ENCODE measurements around the gene MFN1. TPM values are rescaled to one million over a fixed set of nuclear protein-coding genes. Genes with fewer than 3 reads are reported as not detected.

MFN1 gene
- total and polyA plus RNA-seq, 3 experiments from 2014 or later = 12.1 to 36.8 (median 36.5) TPM

DNA sequence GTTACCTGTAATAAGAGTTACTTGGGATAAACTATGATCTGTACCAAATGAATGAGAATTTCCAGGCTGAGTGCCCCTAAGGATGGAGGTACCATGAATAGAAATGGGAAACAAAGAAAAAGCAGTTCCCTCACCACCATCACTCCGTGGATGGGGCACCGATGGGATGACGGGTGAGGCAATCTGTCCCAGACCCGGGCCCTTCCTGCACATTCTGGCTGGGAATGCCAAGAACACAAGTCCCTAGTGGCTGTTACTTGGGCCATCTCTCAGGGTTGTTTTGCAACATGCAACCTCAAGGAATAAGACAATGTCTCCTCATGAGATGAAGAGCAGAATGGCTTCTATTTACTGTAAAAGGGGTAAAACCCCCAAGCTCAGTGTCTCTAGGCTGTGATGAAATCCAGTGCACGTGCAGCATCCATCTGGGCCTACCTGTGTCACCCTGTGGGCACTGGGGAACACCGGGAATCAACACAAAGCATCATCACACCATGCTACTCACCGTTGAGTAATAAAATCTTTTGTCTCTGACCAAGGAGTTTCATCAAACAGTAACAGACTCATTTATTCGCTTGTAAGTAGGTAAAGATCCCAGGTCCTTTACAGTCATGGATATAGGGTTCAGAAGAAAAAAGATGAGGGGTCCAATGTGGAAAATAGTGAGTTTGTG is 81.5 kb downstream of the MFN1 start:
- H3K4me3 ChIP-seq (ENCODE audit: low read length) = no peak overlapping the region
- no peaks in the 10 kb centered on the region for H3K27me3 ChIP-seq (ENCODE audit: insufficient read depth, low read length, poor library complexity, severe bottlenecking)
- no peak for DNase-seq
- H3K27me3 Mint-ChIP-seq = peaks cover 3 to 9% of the 10 kb centered on the region in 2 donors
- H3K4me1 Mint-ChIP-seq = no peaks in the 10 kb centered on the region
- no peak overlapping the region for H3K4me3 Mint-ChIP-seq
- no peaks in the 10 kb centered on the region for H3K4me1 ChIP-seq (ENCODE audit: insufficient read depth, low read length)
- H3K36me3 ChIP-seq (ENCODE audit: insufficient read depth, low read length) = no peaks in the 10 kb centered on the region
- ChIA-PET CTCF (no interaction called here), POLR2A (no interaction called here)
- no peak overlapping the region for H3K27ac ChIP-seq (ENCODE audit: low read depth, low read length)
- H3K9me3 Mint-ChIP-seq = no peaks in the 10 kb centered on the region
- no peaks in the 10 kb centered on the region for H3K36me3 Mint-ChIP-seq
- H3K9me3 ChIP-seq (ENCODE audit: low read length) = no peaks in the 10 kb centered on the region
- no peak overlapping the region for H3K27ac Mint-ChIP-seq

DNA sequence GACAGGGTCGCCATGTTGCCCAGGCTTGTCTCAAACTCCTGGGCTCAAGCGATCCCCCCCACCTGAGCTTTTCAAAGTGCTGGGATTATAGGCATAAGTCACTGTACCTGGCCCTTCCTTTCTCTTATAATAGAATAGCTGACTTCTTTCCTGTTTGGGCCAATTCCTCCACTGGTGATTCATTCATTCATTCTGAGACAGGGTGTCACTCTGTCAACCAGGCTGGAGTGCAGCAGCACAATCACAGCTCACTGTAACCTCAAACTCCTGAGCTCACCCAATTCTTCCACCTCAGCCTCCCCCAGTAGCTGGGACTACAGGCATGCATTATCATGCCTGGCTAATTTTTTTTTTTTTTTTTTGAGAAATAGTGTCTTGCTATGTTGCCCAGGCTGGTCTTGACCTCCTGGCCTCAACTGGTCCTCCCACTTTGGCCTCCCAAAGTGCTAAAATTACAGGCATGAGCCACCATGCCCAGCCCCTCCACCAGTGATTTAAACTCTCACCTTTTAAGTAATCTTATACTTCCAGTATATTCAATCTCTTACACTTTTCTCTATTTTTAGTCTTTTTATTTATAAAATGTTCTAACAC is 82.9 kb downstream of the MFN1 start:
- DNase-seq = no peak
- Histone ChIP-seq H3K4me3 (ENCODE audit: low read length) (no peak overlapping the region), H3K9me3 (ENCODE audit: low read length) (no peaks in the 10 kb centered on the region), H3K4me1 (ENCODE audit: insufficient read depth, low read length) (no peaks in the 10 kb centered on the region), H3K27ac (ENCODE audit: low read depth, low read length) (no peak overlapping the region), H3K27me3 (ENCODE audit: insufficient read depth, low read length, poor library complexity, severe bottlenecking) (no peaks in the 10 kb centered on the region), H3K36me3 (ENCODE audit: insufficient read depth, low read length) (no peaks in the 10 kb centered on the region)
- Mint-ChIP-seq H3K27ac (no peak overlapping the region), H3K4me1 (no peaks in the 10 kb centered on the region), H3K36me3 (no peaks in the 10 kb centered on the region), H3K27me3 (peaks cover 3 to 4% of the 10 kb centered on the region in 2 donors), H3K9me3 (no peaks in the 10 kb centered on the region), H3K4me3 (no peak overlapping the region)
- POLR2A ChIA-PET = no interaction called here
- CTCF ChIA-PET = no interaction called here

DNA sequence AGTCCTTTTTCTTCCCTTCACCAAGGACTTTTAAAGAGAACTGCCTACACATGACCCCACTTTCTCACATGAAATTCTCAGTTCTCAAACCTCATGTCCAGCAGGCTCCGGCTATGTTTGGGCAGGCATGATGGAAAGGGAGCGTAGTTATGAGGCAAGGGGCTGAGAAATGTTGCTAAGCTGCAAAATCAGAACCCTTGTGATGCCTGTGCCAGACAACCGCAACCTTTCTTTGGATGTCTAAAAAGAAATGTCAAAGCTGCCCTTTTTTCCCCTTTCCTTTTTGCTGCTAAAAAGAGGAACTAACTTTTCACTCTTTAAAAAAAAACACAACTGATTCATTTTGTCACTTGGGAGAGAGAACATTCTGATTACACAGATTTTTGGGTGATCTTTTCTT is 84.5 kb downstream of the MFN1 start:
- no peaks in the 10 kb centered on the region for H3K27me3 ChIP-seq (ENCODE audit: insufficient read depth, low read length, poor library complexity, severe bottlenecking)
- no peak overlapping the region for H3K4me3 ChIP-seq (ENCODE audit: low read length)
- no peaks in the 10 kb centered on the region for H3K9me3 ChIP-seq (ENCODE audit: low read length)
- H3K4me1 ChIP-seq (ENCODE audit: insufficient read depth, low read length) = no peaks in the 10 kb centered on the region
- no peak overlapping the region for H3K27ac ChIP-seq (ENCODE audit: low read depth, low read length)
- ChIA-PET CTCF (no interaction called here), POLR2A (no interaction called here)
- Mint-ChIP-seq H3K27ac (no peak overlapping the region), H3K4me1 (no peaks in the 10 kb centered on the region), H3K27me3 (peaks cover 3 to 4% of the 10 kb centered on the region in 2 donors), H3K9me3 (no peaks in the 10 kb centered on the region), H3K4me3 (no peak overlapping the region), H3K36me3 (no peaks in the 10 kb centered on the region)
- H3K36me3 ChIP-seq (ENCODE audit: insufficient read depth, low read length) = no peaks in the 10 kb centered on the region
- no peak for DNase-seq

DNA sequence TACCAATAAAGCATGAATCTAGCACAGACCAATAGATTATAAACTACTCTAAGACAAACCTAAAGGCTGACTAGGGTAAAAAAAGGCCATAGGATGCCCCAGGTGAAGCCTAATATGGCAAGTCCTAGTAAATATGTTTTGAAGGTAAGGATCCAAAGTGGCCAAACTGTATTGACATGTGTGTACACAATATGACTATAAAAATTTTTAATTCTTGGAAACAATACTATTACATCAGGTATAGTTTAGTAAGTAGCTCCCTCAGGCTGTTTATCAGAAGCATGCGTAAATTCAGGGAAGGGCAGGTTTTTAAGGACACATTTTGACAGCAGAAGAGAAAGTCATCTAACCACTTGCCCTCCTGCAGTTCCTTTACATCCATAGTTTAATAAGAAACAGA is 84.9 kb downstream of the MFN1 start:
- Histone ChIP-seq H3K36me3 (ENCODE audit: insufficient read depth, low read length) (no peaks in the 10 kb centered on the region), H3K4me1 (ENCODE audit: insufficient read depth, low read length) (no peaks in the 10 kb centered on the region), H3K9me3 (ENCODE audit: low read length) (no peaks in the 10 kb centered on the region), H3K27ac (ENCODE audit: low read depth, low read length) (no peak overlapping the region), H3K4me3 (ENCODE audit: low read length) (no peak overlapping the region), H3K27me3 (ENCODE audit: insufficient read depth, low read length, poor library complexity, severe bottlenecking) (no peaks in the 10 kb centered on the region)
- POLR2A ChIA-PET = no interaction called here
- H3K36me3 Mint-ChIP-seq = no peaks in the 10 kb centered on the region
- no peak for DNase-seq
- no peaks in the 10 kb centered on the region for H3K9me3 Mint-ChIP-seq
- peaks cover 3 to 4% of the 10 kb centered on the region in 2 donors for H3K27me3 Mint-ChIP-seq
- CTCF ChIA-PET = no interaction called here
- no peak overlapping the region for H3K27ac Mint-ChIP-seq
- H3K4me3 Mint-ChIP-seq = no peak overlapping the region
- no peaks in the 10 kb centered on the region for H3K4me1 Mint-ChIP-seq

DNA sequence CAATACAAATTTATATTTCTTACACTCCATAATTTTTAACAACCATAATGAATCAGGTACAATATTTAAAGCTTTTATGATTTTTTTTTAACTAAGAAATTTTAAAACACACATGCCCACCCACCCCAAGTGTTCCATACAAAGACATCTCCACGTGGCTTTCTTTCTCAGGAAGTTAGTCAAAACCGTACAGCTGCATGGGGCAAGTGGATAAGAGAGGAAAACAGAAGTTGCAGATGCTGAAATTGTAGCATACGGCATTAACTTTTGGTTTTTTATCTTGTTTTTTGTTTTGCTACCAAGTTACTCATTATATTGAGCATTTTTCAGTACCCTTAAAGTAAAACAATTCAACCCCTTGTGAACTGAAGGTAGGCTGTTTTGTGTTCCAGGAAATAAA is 89.0 kb downstream of the MFN1 start:
- Histone ChIP-seq H3K36me3 (ENCODE audit: insufficient read depth, low read length) (no peaks in the 10 kb centered on the region), H3K4me3 (ENCODE audit: low read length) (no peak overlapping the region), H3K27me3 (ENCODE audit: insufficient read depth, low read length, poor library complexity, severe bottlenecking) (no peaks in the 10 kb centered on the region), H3K9me3 (ENCODE audit: low read length) (no peaks in the 10 kb centered on the region), H3K27ac (ENCODE audit: low read depth, low read length) (no peak overlapping the region), H3K4me1 (ENCODE audit: insufficient read depth, low read length) (no peaks in the 10 kb centered on the region)
- ChIA-PET CTCF (no interaction called here), POLR2A (no interaction called here)
- no peaks in the 10 kb centered on the region for H3K9me3 Mint-ChIP-seq
- no peaks in the 10 kb centered on the region for H3K36me3 Mint-ChIP-seq
- no peak overlapping the region for H3K27ac Mint-ChIP-seq
- H3K4me3 Mint-ChIP-seq = no peak overlapping the region
- no peak for DNase-seq
- H3K4me1 Mint-ChIP-seq = peaks cover 0 to 16% (median 5%) of the 10 kb centered on the region in 3 donors
- H3K27me3 Mint-ChIP-seq = peaks cover 0 to 6% of the 10 kb centered on the region in 2 donors

DNA sequence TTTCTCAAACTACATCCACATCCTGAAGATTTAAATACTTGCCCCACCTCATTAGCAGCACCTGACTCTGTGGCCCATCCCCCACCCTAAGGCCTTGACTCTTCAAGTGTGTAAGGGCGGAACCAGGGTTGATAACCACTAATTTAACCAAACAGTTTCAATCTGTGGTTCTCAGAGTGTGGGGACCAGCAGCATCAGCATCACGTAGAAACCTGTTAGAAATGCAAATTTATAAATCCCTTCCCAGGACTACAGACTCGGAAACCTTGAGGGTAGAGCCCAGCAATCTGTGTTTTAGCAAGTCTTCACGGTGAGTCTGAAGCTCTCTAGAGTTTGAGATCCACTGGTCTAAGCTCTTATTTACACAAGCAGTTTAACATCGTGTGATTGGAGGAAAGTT is 91.3 kb downstream of the MFN1 start:
- POLR2A ChIA-PET = no interaction called here
- peaks cover 0 to 7% of the 10 kb centered on the region in 2 donors for H3K27me3 Mint-ChIP-seq
- peaks cover 0 to 16% (median 5%) of the 10 kb centered on the region in 3 donors for H3K4me1 Mint-ChIP-seq
- H3K9me3 Mint-ChIP-seq = no peaks in the 10 kb centered on the region
- no peak for DNase-seq
- Histone ChIP-seq H3K4me1 (ENCODE audit: insufficient read depth, low read length) (no peaks in the 10 kb centered on the region), H3K9me3 (ENCODE audit: low read length) (no peaks in the 10 kb centered on the region), H3K4me3 (ENCODE audit: low read length) (no peak overlapping the region), H3K27me3 (ENCODE audit: insufficient read depth, low read length, poor library complexity, severe bottlenecking) (no peaks in the 10 kb centered on the region), H3K36me3 (ENCODE audit: insufficient read depth, low read length) (no peaks in the 10 kb centered on the region), H3K27ac (ENCODE audit: low read depth, low read length) (no peak overlapping the region)
- peak overlapping the region in 1 of 8 donors; percentile 17 for H3K27ac Mint-ChIP-seq
- H3K36me3 Mint-ChIP-seq = no peaks in the 10 kb centered on the region
- CTCF ChIA-PET = no interaction called here
- H3K4me3 Mint-ChIP-seq = no peak overlapping the region

Other genes with a start within 250 kb of the MFN1 start
- 10 to 100 TPM; 18.8 to 19.5 TPM for gene PIK3CA, start 199.4 kb upstream of the MFN1 start, total RNA-seq
- 18.3 TPM for gene PIK3CA, start 199.4 kb upstream of the MFN1 start, polyA plus RNA-seq
- gene KCNMB3, start 96.6 kb upstream of the MFN1 start, total RNA-seq = under 1 TPM; 0.59 to 0.71 TPM
- gene KCNMB3, start 96.6 kb upstream of the MFN1 start, polyA plus RNA-seq = not detected
- 10 to 100 TPM; 41.9 to 44.5 TPM for gene ZNF639, start 24.7 kb upstream of the MFN1 start, total RNA-seq
- 63.7 TPM for gene ZNF639, start 24.7 kb upstream of the MFN1 start, polyA plus RNA-seq
- 1 to 10 TPM; 1.5 to 1.9 TPM for gene GNB4, start 103.8 kb downstream of the MFN1 start, total RNA-seq
- 0.16 TPM for gene GNB4, start 103.8 kb downstream of the MFN1 start, polyA plus RNA-seq
- 100 to 1,000 TPM in 1 of 2 experiments, 10 to 100 TPM in 1; 96.9 to 107 TPM for gene ACTL6A, start 215.2 kb downstream of the MFN1 start, total RNA-seq
- gene ACTL6A, start 215.2 kb downstream of the MFN1 start, polyA plus RNA-seq = 46.8 TPM